ENCODE results near the gene DOCK6.
"Not testable (repeated sequence)": the region's sequence is repeated elsewhere in the genome, so short reads cannot be mapped to it uniquely, and the experiment has no call there.

The DOCK6 gene

GRCh38 chr19:11174336-11174735 is 88.0 kb downstream of the DOCK6 start:
- DNase-seq (ENCODE audit: low spot score), result no peak

GRCh38 chr19:11173516-11174155 is 88.7 kb downstream of the DOCK6 start:
- no peak for DNase-seq (ENCODE audit: low spot score)

- DNase-seq (ENCODE audit: low spot score), result no peak
These were observed 89.7 kb downstream of the DOCK6 start for GRCh38 chr19:11172576-11172975.

GRCh38 chr19:11171144-11171543 is 91.2 kb downstream of the DOCK6 start:
- DNase-seq (ENCODE audit: low spot score), result no peak

GRCh38 chr19:11169896-11170678 is 92.2 kb downstream of the DOCK6 start:
- no peak for DNase-seq (ENCODE audit: low spot score)

- no peak for DNase-seq (ENCODE audit: low spot score)
These were observed 93.8 kb downstream of the DOCK6 start for GRCh38 chr19:11168568-11168967.

GRCh38 chr19:11166281-11167142 is 95.8 kb downstream of the DOCK6 start:
- no peak for DNase-seq (ENCODE audit: low spot score)

- no peak for DNase-seq (ENCODE audit: low spot score)
These were observed 96.8 kb downstream of the DOCK6 start for GRCh38 chr19:11165486-11166030.

GRCh38 chr19:11164879-11165406 is 97.4 kb downstream of the DOCK6 start:
- DNase-seq (ENCODE audit: low spot score), result peak; percentile 71

GRCh38 chr19:11164296-11164695 is 98.0 kb downstream of the DOCK6 start:
- peak; percentile 14 for DNase-seq (ENCODE audit: low spot score)

- DNase-seq (ENCODE audit: low spot score), result not testable (repeated sequence)
These were observed 101.9 kb downstream of the DOCK6 start for GRCh38 chr19:11160440-11160768.

- DNase-seq (ENCODE audit: low spot score), result no peak
These were observed 102.5 kb downstream of the DOCK6 start for GRCh38 chr19:11159598-11160439.

- DNase-seq (ENCODE audit: low spot score), result peak; percentile 99
These were observed 106.8 kb downstream of the DOCK6 start, which contains the start of gene SPC24 for GRCh38 chr19:11155373-11156120. Gene SPC24, minus strand, starts transcription at chr19:11155782. Its CDS starts 6 bp downstream, at chr19:11155776.

- no peak for DNase-seq (ENCODE audit: low spot score)
These were observed 107.7 kb downstream of the DOCK6 start for GRCh38 chr19:11154683-11155047.

- DNase-seq (ENCODE audit: low spot score), result no peak
These were observed 109.8 kb downstream of the DOCK6 start for GRCh38 chr19:11152318-11153062.

- no peak for DNase-seq (ENCODE audit: low spot score)
These were observed 111.1 kb downstream of the DOCK6 start for GRCh38 chr19:11151181-11151580.

Data from cerebellar cortex (tissue), 1 donor.